NCI-H1694 treated with DMSO at 0.1 percent for 48 hours (cell line): ENCODE measurements around the gene HELZ.
"Not testable (repeated sequence)": the region's sequence is repeated elsewhere in the genome, so short reads cannot be mapped to it uniquely, and the experiment has no call there.

Experiments
- DNase-seq: peaks from one replicate; lab custom pipeline; 2025; lab: John Stamatoyannopoulos, UW

Gene HELZ

GRCh38 chr17:67265436-67266019 lies 20.5 kb upstream of the HELZ start:
- no peak for DNase-seq

DNA sequence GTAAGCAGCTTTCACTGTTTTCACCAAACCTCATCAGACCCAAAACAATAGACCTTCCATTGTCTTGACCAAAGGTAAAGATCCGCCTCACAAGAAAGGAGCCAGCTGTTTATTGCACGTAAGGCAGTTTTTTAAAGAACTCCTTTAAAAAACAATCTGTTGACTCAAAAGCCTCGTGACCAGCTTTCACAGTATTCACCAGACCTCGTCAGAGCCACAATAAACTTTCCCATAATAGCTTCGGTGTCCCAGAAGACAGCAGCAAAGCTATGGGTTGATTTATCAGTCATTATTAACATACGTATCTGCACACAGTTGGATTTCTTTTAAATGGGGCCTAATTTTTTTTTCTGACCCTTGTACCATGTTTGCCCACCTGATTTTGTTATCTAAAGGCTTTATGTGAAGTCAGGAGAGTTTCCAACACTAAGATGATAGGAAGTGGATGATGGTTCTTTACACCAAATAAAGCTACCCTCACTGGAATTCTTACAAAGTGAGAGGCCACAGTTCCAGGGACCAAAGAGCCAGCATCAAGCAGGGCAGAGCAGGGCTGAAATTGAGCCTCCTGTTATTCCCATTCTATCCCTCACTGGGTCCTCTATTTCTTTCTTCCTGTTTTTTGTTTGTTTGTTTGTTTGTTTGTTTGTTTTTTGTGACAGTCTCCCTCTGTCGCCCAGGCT lies 17.6 kb upstream of the HELZ start:
- DNase-seq = no peak

DNA sequence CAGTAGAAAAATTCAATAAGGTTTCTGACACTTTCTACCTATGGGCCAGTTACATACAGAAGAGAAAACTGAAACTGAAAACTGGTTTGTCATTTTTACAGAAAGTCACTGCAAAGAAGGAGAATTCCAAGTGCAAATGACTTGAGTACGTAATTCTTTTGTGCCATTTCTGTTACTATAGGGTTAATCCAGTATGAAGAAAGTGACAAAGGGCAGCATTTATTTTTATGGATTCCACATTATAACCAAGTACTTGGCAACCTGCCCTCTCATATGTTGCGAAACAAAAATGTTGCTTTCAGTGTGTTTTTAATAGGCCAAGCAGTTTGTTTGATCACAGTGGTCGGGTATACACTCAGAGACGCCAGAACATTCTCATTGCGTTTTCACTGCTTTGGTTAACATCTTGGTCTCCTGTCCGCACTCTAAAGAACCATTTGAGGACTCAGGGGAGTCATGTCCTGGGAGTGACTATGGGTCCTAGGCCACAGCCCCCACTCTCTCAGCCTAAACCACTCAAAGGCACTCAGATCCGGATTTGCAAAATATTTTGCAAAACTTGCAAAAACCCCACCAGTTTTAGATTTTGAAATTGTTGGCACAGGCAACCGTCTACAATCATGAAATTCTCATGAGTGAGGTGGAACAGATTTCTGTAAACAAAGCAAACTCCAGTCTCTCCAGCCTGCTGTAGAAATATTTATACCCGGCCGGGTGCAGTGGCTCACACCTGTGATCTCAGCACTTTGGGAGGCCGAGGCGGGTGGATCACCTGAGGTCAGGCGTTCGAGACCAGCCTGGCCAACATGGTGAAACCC lies 15.4 kb upstream of the HELZ start:
- DNase-seq = no peak

DNA sequence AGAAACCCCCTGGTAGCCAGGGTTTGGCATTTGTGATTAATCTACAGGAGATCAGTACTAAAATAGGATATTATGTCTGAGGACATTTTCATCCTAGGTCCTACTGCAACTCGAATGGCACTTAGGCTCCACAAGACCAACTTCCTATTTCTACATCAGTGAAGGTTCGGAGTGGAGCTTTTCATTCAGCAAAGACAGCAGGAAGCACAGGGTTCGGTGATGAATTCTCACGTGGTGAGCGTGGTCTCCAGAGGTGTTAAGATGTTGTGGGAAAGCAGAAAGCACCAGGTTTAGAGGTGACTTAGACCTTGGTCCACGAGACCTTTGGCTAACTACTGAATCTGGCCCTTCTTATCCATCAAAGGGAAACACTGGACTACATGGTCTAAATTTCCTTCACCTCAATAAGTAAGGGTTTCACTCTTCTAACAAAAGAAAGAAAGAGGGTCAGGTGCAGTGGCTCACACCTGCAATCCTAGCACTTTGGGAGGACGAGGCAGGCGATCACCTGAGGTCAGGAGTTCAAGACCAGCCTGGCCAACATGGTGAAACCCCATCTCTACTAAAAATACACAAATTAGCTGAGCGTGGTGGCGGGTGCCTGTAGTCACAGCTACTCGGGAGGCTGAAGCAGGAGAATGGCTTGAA lies 13.9 kb upstream of the HELZ start:
- DNase-seq = no peak

DNA sequence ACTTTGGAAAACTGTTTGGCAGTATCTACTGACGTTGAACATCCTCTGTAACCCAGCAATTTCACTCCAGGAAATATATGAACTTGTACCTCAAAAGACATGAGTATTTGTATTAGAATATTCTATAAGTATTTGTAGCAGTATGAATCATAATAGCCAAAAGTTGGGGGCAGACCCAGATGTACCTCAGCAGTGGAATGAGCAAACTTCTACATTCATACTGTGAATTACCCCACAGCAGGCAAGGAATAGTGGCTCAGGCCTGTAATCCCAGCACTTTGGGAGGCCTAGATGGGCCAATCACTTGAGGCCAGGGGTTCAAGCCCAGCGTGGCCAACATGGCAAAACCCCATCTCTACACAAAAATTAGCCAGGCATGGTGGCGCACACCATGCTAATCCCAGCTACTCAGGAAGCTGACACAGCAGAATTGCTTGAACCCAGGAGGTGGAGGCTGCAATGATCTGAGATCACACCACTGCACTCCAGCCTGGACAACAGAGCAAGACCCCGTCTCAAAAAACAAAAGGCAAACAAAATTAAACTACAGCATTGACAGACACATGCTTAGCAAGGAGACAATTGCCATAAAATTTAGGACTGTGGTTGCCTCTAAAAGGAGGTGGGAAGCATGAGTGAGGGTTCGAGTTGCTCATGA lies 11.2 kb upstream of the HELZ start:
- DNase-seq = no peak

- DNase-seq = no peak
Measured at GRCh38 chr17:67253384-67253783, 8.4 kb upstream of the HELZ start.

DNA sequence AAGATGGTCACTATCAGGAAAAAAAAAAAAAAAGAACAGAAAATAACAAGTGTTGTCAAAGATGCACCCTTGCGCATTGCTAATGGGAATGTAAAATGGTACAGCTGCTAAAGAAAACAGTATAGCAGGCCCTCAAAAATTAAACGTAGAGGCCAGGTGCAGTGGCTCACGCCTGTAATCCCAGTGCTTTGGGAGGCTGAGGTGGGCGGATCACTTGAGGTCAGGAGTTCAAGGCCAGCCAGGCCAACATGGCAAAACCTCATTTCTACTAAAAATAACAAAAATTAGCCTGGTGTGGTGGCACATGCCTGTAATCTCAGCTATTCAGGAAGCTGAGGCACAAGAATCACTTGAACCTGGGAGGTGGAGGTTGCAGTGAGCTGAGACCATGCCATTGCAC lies 6.6 kb upstream of the HELZ start:
- not testable (repeated sequence) for DNase-seq

GRCh38 chr17:67248291-67248690 lies 3.3 kb upstream of the HELZ start:
- DNase-seq = no peak

DNA sequence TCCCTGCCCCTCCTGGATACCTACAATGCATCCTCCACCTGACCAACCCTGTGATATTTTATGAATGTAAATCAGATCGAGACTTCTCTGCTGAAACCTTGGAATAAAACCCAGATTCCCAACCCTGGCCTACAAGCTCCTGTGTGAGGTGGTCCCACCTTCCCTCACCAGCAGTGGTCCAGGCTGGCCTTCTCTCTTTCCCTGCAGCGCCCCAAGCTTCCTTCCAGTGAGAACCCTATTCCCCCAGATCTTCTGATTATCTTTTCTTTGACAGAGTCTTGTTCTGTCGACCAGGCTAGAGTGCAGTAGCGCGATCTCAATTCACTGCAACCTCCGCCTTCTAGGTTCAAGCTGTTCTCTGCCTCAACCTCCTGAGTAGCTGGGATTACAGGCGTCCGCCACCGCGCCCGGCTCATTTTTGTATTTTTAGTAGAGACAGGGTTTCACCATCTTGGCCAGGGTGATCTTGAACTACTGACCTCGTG lies 2.5 kb upstream of the HELZ start:
- no peak for DNase-seq

- DNase-seq = no peak
Measured at GRCh38 chr17:67246653-67247415, 1.8 kb upstream of the HELZ start.

DNA sequence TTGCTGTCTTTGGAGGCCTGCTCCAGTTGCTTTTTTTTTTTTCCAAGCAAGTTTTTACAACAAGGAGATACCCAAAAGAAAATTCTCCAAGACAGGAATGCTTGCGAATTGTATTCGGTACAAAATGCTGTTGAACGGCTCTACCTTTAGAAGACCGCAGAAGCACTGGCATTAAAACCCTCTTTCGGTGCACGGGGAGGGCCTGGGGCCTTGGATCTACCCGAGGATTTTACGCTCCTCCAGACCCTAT lies 1.3 kb upstream of the HELZ start:
- DNase-seq = no peak

GRCh38 chr17:67245694-67246402 lies 852 bp upstream of the HELZ start:
- DNase-seq = no peak

DNA sequence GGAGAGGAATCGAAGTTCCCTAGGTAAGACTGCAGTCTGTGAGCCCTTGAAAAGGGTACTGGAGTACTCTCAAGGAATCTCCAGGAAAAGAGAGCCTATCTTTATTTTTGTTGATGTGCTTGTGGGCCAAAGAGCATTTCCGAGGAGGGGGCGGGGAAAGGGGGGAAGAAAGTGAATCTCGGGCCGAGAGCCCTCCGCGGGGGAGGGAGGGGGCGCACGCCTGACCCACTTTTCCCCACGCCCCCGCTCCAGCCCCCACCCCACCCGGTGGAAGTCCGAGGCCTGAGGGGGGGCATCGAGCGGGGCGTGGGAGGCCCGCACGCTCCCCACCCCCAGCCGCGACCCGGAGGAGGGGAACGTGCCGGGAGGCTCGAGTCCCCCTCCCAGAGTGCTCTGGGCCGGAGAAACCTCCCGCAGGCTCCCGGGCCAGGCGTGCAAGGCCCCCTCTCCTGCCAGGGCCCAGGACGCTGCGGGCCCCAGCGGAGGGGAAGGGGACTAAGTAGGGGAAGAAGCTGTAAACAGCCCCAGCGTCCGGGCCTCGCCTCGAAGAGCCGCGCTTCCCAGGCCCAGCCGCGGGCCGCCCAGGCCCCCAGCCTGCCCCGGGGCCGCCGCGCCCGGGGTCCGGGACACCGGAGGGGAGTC lies 444 bp downstream of the HELZ start:
- DNase-seq = no peak

GRCh38 chr17:67243284-67243683 lies 1.7 kb downstream of the HELZ start:
- DNase-seq = no peak

DNA sequence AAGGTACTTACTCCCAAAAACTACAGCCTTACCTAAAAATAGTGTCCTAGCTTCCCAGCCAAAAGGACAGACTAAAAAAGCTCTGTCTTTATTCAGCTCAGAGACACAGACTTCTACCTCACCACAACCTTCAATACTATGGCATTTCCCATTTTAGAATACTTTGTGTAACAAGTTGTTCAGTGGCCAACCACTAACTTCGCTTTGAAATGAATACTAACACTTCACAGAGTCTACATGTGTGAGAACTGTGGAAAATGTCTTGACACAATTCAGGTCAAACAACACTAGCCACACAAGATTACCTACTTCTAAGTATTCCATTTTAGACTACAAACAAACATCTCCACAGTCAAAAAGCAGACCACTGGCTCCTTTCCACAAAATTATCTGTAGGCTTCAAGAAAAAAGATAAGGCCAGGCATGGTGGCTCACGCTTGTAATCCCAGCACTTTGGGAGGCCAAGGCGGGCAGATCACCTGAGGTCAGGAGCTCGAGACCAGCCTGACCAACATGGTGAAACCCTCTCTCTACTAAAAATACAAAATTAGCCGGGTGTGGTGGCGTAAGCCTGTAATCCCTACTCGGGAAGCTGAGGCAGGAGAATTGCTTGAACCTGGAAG lies 3.2 kb downstream of the HELZ start:
- DNase-seq = no peak

DNA sequence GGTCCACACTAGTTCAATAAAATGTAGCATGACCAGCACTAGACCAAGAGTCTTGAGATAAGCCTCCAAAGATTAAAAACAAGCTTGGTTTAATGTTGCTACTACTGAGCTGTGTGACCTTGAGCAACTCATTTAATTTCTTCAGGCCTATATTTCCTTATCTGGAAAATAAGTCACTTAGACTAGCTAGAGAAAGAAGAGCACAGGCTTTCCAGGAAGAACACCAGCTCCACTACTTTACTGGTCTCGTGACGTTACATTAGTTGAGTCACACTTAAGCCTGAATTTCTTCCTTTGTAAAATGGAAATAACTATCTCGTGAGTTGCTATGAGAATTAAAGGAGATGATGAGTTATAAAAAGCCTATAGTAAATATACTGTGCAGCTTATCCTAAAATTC lies 5.4 kb downstream of the HELZ start:
- no peak for DNase-seq

DNA sequence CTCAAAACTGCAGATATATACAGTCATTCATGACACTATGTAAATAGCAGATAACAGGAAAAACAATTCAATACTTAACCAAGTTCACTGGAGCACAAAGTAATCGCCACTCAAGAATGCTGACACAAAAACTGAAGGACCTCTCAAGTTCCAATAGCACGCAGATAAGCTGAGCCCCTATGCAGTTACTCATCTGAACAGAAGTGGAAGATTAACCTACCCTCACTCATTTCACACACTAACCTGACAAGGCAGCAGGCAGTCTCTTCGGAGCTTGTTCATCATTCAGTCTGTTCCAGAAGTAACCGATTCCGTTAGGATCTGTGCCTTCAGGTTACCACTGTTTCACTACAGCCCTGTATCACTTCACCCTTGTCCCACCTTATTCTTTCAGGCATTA lies 6.0 kb downstream of the HELZ start:
- no peak for DNase-seq

DNA sequence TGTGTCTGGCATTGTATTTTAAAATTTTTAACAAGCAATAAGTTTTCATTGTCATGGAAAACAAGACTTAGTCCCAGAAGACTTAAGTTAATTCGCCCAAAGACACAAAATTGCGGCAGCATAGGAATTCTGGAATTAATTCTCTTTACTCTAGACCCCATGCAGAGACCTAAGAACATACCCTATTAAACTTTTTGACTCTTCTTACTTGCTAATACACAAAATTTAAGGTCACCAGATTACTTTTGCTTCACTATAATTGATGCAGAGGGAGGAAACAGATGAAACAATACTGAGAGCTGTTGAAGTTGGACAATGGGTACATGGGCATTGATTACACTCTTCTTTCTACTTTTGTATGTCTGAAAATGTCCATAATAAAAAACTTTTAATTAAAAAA lies 12.6 kb downstream of the HELZ start:
- no peak for DNase-seq

DNA sequence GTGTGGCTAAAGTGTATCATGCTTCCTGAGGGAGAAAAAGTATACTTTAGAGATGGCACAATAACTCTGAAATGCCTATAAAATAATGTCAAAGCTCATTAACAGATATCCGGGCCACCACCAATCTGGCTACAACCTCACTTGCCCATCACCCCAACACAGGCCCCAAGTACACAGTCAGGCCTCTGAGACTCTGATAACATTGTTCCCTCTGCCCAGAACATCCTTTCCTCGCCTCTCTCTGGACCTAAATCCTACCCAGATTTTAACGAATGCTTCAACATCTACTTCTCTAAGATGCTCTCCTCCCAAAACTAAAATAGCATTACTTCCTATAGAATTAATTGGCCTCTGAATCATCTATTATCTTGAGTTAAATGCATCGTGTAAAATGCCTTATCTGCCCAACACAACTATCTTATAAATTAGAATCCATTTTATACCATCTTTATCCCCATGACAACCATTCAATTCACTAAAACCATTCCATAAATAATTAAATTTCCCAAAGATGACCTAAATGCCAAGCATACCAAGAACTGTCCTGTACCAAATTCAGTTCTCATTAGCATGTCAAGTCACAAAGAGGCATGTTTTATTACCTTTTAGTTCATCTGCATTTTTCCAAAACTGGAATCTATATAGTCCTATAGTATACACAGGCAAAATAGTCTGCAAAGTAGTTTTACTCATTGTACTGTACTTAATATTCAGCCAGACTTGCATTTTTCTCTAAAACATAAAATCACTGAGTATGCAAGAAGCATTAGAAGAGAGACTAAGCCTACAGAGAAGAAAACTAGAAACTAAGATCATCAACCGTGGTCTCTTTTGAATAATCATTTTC lies 15.7 kb downstream of the HELZ start:
- no peak for DNase-seq
